GM10266 (cell line): Measurements from ENCODE around the gene SMC2.

Experiments
- DNase-seq: peaks from one replicate; pipeline ENCODE4 v3.0.0; 2012; ENCODE audit errors: extremely low spot score
- CTCF ChIP-seq: IDR thresholded peaks from 2 replicates; pipeline ENCODE4 v1.5.1; 2012; ENCODE audit warnings: mild to moderate bottlenecking, low read depth; ENCODE audit not compliant: control insufficient read depth, insufficient read depth; ENCODE audit errors: missing control alignments

SMC2 gene

GRCh38 chr9:104090578-104090977 is 3.5 kb upstream of the SMC2 start:
- no peak for DNase-seq
- TF ChIP-seq CTCF, result no peak

GRCh38 chr9:104091116-104091515 is 3.0 kb upstream of the SMC2 start:
- no peak for TF ChIP-seq CTCF
- no peak for DNase-seq

GRCh38 chr9:104091708-104092107 is 2.4 kb upstream of the SMC2 start:
- DNase-seq, result no peak
- no peak for TF ChIP-seq CTCF

GRCh38 chr9:104092192-104092591 is 1.9 kb upstream of the SMC2 start:
- no peak for DNase-seq
- TF ChIP-seq CTCF, result no peak

- peak; percentile 7 for DNase-seq
- TF ChIP-seq CTCF, result no peak
Measured at GRCh38 chr9:104092875-104093600, 1.1 kb upstream of the SMC2 start.

GRCh38 chr9:104094534-104095015 is 466 bp downstream of the SMC2 start:
- DNase-seq, result peak; percentile 8

GRCh38 chr9:104099630-104100029 is 5.5 kb downstream of the SMC2 start:
- DNase-seq, result no peak

More at GRCh38 chr9:104094534-104095015, 466 bp downstream of the SMC2 start:
- TF ChIP-seq CTCF, result no peak

More at GRCh38 chr9:104099630-104100029, 5.5 kb downstream of the SMC2 start:
- TF ChIP-seq CTCF, result no peak
